Measurements from ENCODE around the gene C4orf50.
A peak's percentile ranks its signal among the peaks of the same experiment; 100 is the strongest.

C4orf50 gene

GRCh38 chr4:5917672-5918071, 100.6 kb downstream of the C4orf50 start:
- no peak for DNase-seq

- DNase-seq: no peak
Measured at GRCh38 chr4:5916229-5916628, 102.0 kb downstream of the C4orf50 start.

- DNase-seq: no peak
Measured at GRCh38 chr4:5913454-5913853, 104.8 kb downstream of the C4orf50 start.

GRCh38 chr4:5912614-5913019, 105.6 kb downstream of the C4orf50 start:
- no peak for DNase-seq

GRCh38 chr4:5908876-5909427, 109.3 kb downstream of the C4orf50 start:
- DNase-seq: no peak

GRCh38 chr4:5906191-5906590, 112.0 kb downstream of the C4orf50 start:
- DNase-seq: no peak

GRCh38 chr4:5905714-5906113, 112.5 kb downstream of the C4orf50 start:
- DNase-seq: no peak

GRCh38 chr4:5900844-5901243, 117.4 kb downstream of the C4orf50 start:
- DNase-seq: no peak

- no peak for DNase-seq
Measured at GRCh38 chr4:5899881-5900280, 118.3 kb downstream of the C4orf50 start.

GRCh38 chr4:5899396-5899795, 118.8 kb downstream of the C4orf50 start:
- no peak for DNase-seq

GRCh38 chr4:5897674-5898073, 120.6 kb downstream of the C4orf50 start:
- DNase-seq: no peak

- no peak for DNase-seq
Measured at GRCh38 chr4:5895287-5895686, 122.9 kb downstream of the C4orf50 start.

GRCh38 chr4:5894266-5894665, 124.0 kb downstream of the C4orf50 start:
- DNase-seq: no peak

- no peak for DNase-seq
Measured at GRCh38 chr4:5893591-5893990, 124.6 kb downstream of the C4orf50 start.

- peak in 1 of 2 donors; percentile 44 for DNase-seq
Measured at GRCh38 chr4:5893004-5893580, 125.1 kb downstream of the C4orf50 start, which contains the start of gene CRMP1. Gene CRMP1 (minus strand): TSS chr4:5893086. CDS start chr4:5892969, 117 bp downstream.

- DNase-seq: no peak
Measured at GRCh38 chr4:5892323-5893003, 125.8 kb downstream of the C4orf50 start.

- DNase-seq: no peak
Measured at GRCh38 chr4:5891563-5892322, 126.5 kb downstream of the C4orf50 start.

- DNase-seq: peak; percentile 38 to 42
Measured at GRCh38 chr4:5890063-5890727, 128.0 kb downstream of the C4orf50 start.

GRCh38 chr4:5889002-5889696, 129.1 kb downstream of the C4orf50 start:
- DNase-seq: no peak

GRCh38 chr4:5888222-5889001, 129.8 kb downstream of the C4orf50 start:
- DNase-seq: no peak

Measured in hippocampal formation (tissue), 2 donors.